ENCODE measurements around the gene TMEM119. TPM values are rescaled to one million over a fixed set of nuclear protein-coding genes. Genes with fewer than 3 reads are reported as not detected.
A peak's percentile ranks its signal among the peaks of the same experiment; 100 is the strongest.

TMEM119 gene
- total RNA-seq, 5 donors from 2014 or later (not counting 1 experiment from before 2014, with no cell fraction given), result 0.13 to 3.9 (median 0.98) TPM

DNA sequence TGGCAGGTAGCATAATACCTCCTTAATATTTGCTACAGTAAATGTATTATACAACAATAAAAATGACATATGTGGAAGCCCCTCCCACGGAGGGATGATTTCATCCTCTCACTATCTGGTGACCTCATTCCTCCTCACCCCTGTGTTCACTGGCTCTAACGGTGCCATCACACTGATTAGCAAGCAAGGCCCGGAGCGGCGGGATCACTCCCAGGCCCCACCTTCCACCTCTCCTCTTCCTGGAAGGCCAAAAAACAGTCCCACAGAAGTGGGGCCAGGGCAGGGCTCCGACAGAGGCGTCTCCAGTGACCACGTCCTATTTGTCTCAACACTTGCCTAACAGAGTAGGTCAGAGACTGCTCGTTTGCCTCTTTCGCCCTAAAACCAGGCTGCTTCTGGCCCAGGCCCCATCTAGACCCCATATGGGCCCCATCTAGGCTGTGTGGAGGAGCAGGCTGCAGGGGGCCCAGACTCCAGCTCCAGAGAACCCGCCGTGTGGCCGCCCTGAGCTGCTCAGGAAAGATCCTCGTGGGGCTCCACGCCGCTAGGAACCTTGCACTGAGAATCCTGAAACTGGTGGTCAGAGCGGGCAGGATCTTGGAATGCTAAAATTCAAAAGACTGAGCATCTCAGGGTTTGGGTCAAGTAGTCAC, 32.1 kb upstream of the TMEM119 start:
- Mint-ChIP-seq H3K27me3 (no peaks in the 10 kb centered on the region), H3K27ac (peak overlapping the region; percentile 99 to 100), H3K4me3 (peak overlapping the region; percentile 100), H3K36me3 (peaks cover 41% of the 10 kb centered on the region), H3K4me1 (peaks cover 69 to 85% (median 78%) of the 10 kb centered on the region in 3 donors), H3K9me3 (no peaks in the 10 kb centered on the region)
- Histone ChIP-seq H3K36me3 (ENCODE audit: control insufficient read depth in 2 of 2, extremely low read depth in 1 of 2, insufficient read depth in 1 of 2, low read length in 1 of 2) (peaks cover 3 to 41% of the 10 kb centered on the region in 2 donors), H3K9me3 (no peaks in the 10 kb centered on the region), H3K27me3 (replicated peaks in 1 of 2; ENCODE audit: control insufficient read depth in 2 of 2, extremely low read depth in 1 of 2, insufficient read depth in 2 of 2, low read length in 1 of 2) (no peaks in the 10 kb centered on the region), H3K4me3 (ENCODE audit: control insufficient read depth in 1 of 2, extremely low read depth in 1 of 2, low read length in 1 of 2) (peak overlapping the region; percentile 93 to 94), H3K27ac (ENCODE audit: low read length) (peak overlapping the region; percentile 94), H3K4me1 (ENCODE audit: control insufficient read depth in 1 of 2, extremely low read depth in 1 of 2, insufficient read depth in 2 of 2, low read length in 2 of 2) (peaks cover 36 to 87% of the 10 kb centered on the region in 2 experiments)
- DNase-seq, result peak in 34 of 35 experiments; percentile 19 to 83 (median 66)
- ChIA-PET POLR2A (interaction anchor here in 1 of 2 donors (1.0 to 1.9 kb wide), 2 partner anchors 12 to 68 kb away, joined by 3 to 6 read pairs; partner anchors contain the start of gene ISCU), CTCF (interaction anchor here (1.0 to 10.2 kb wide), 5 partner anchors 10 to 61 kb away, joined by 3 to 112 read pairs (median 6); no protein-coding TSS in a partner anchor)
- 47% methylated on average over 6 of the region's 17 CpGs for WGBS (ENCODE audit: insufficient coverage)
- ATAC-seq (replicated peaks in 1 of 4), result peak in 1 of 4 experiments; percentile 48

- Mint-ChIP-seq H3K27ac (peak overlapping the region; percentile 99 to 100), H3K4me3 (peak overlapping the region; percentile 100), H3K36me3 (peaks cover 46% of the 10 kb centered on the region), H3K27me3 (no peaks in the 10 kb centered on the region), H3K4me1 (peaks cover 63 to 80% (median 76%) of the 10 kb centered on the region in 3 donors), H3K9me3 (no peaks in the 10 kb centered on the region)
- Histone ChIP-seq H3K27ac (ENCODE audit: low read length) (peak overlapping the region; percentile 94), H3K4me3 (ENCODE audit: control insufficient read depth in 1 of 2, extremely low read depth in 1 of 2, low read length in 1 of 2) (peak overlapping the region; percentile 93 to 94), H3K9me3 (no peaks in the 10 kb centered on the region), H3K27me3 (replicated peaks in 1 of 2; ENCODE audit: control insufficient read depth in 2 of 2, extremely low read depth in 1 of 2, insufficient read depth in 2 of 2, low read length in 1 of 2) (no peaks in the 10 kb centered on the region), H3K4me1 (ENCODE audit: control insufficient read depth in 1 of 2, extremely low read depth in 1 of 2, insufficient read depth in 2 of 2, low read length in 2 of 2) (peaks cover 30 to 84% of the 10 kb centered on the region in 2 experiments), H3K36me3 (ENCODE audit: control insufficient read depth in 2 of 2, extremely low read depth in 1 of 2, insufficient read depth in 1 of 2, low read length in 1 of 2) (peaks cover 4 to 46% of the 10 kb centered on the region in 2 donors)
- CTCF ChIA-PET, result interaction anchor here (1.0 to 10.2 kb wide), 5 partner anchors 10 to 61 kb away, joined by 3 to 112 read pairs (median 6); no protein-coding TSS in a partner anchor
- POLR2A ChIA-PET, result interaction anchor here in 1 of 2 donors (1.0 to 1.9 kb wide), 2 partner anchors 11 to 67 kb away, joined by 3 to 6 read pairs; partner anchors contain the start of gene ISCU
- DNase-seq (no peak), ATAC-seq (replicated peaks in 1 of 4) (no peak)
- 0% methylated on average over 2 of the region's 5 CpGs for WGBS (ENCODE audit: insufficient coverage)
These were observed 31.3 kb upstream of the TMEM119 start for GRCh38 chr12:108629151-108629550.

GRCh38 chr12:108627134-108627920, 29.4 kb upstream of the TMEM119 start:
- ATAC-seq (replicated peaks in 1 of 4), result no peak
- Mint-ChIP-seq H3K27me3 (no peaks in the 10 kb centered on the region), H3K36me3 (peaks cover 58% of the 10 kb centered on the region), H3K4me3 (peak overlapping the region; percentile 39 to 100 (median 56)), H3K4me1 (peaks cover 75 to 89% (median 81%) of the 10 kb centered on the region in 3 donors), H3K9me3 (no peaks in the 10 kb centered on the region), H3K27ac (peak overlapping the region; percentile 81 to 86)
- peak overlapping the region; percentile 94 for H3K27ac ChIP-seq (ENCODE audit: low read length)
- H3K4me1 ChIP-seq (ENCODE audit: control insufficient read depth in 1 of 2, extremely low read depth in 1 of 2, insufficient read depth in 2 of 2, low read length in 2 of 2), result peaks cover 31 to 96% of the 10 kb centered on the region in 2 experiments
- no peak for DNase-seq
- CTCF ChIA-PET, result interaction anchor here (0.5 to 10.2 kb wide), 9 partner anchors 9 to 637 kb away, joined by 3 to 112 read pairs (median 5); no protein-coding TSS in a partner anchor
- 68% methylated on average over 6 of the region's 8 CpGs for WGBS (ENCODE audit: insufficient coverage)
- H3K9me3 ChIP-seq, result no peaks in the 10 kb centered on the region
- no peaks in the 10 kb centered on the region for H3K27me3 ChIP-seq (replicated peaks in 1 of 2; ENCODE audit: control insufficient read depth in 2 of 2, extremely low read depth in 1 of 2, insufficient read depth in 2 of 2, low read length in 1 of 2)
- H3K36me3 ChIP-seq (ENCODE audit: control insufficient read depth in 2 of 2, extremely low read depth in 1 of 2, insufficient read depth in 1 of 2, low read length in 1 of 2), result peaks cover 18 to 64% of the 10 kb centered on the region in 2 donors
- H3K4me3 ChIP-seq (ENCODE audit: control insufficient read depth in 1 of 2, extremely low read depth in 1 of 2, low read length in 1 of 2), result peak overlapping the region; percentile 2 to 94
- POLR2A ChIA-PET, result interaction anchor here in 1 of 2 donors (0.6 to 0.8 kb wide), 2 partner anchors 10 to 60 kb away, joined by 3 read pairs; no protein-coding TSS in a partner anchor

DNA sequence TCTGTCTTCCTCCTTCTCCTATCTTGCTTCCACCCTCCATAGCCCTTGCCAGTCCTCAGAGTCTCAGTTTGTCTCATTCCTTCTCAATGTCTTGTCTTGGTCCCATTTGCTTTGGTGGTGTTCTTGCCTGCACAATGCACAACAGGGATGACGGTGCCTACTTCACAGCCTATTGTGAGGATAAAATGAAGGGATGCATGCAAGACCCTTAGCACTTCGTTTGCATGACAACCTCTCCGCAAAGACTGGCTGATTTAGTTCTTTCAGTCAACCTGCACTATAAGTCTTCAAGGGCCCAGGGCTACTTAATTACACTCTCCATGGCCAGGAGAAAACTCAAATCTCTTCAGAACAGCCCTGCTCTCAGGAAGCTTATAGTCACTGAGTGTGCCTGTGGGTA, 27.3 kb upstream of the TMEM119 start:
- no peak overlapping the region for H3K4me3 ChIP-seq (ENCODE audit: control insufficient read depth in 1 of 2, extremely low read depth in 1 of 2, low read length in 1 of 2)
- ChIA-PET POLR2A (no interaction called here), CTCF (interaction anchor here in 1 of 2 donors (0.7 kb wide), 1 partner anchor 230 kb away, joined by 5 read pairs; no protein-coding TSS in a partner anchor)
- H3K27ac ChIP-seq (ENCODE audit: low read length), result no peak overlapping the region
- DNase-seq, result no peak
- H3K9me3 ChIP-seq, result no peaks in the 10 kb centered on the region
- H3K27me3 ChIP-seq (replicated peaks in 1 of 2; ENCODE audit: control insufficient read depth in 2 of 2, extremely low read depth in 1 of 2, insufficient read depth in 2 of 2, low read length in 1 of 2), result no peaks in the 10 kb centered on the region
- Mint-ChIP-seq H3K27ac (peak overlapping the region; percentile 62 to 70), H3K9me3 (no peaks in the 10 kb centered on the region), H3K4me3 (peak overlapping the region in 1 of 3 donors; percentile 44), H3K4me1 (peaks cover 71 to 89% (median 75%) of the 10 kb centered on the region in 3 donors), H3K27me3 (no peaks in the 10 kb centered on the region), H3K36me3 (peaks cover 61% of the 10 kb centered on the region)
- H3K4me1 ChIP-seq (ENCODE audit: control insufficient read depth in 1 of 2, extremely low read depth in 1 of 2, insufficient read depth in 2 of 2, low read length in 2 of 2), result peaks cover 25 to 86% of the 10 kb centered on the region in 2 experiments
- no peak for ATAC-seq (replicated peaks in 1 of 4)
- WGBS (ENCODE audit: insufficient coverage), result 92% methylated on average over 2 of the region's 3 CpGs
- peaks cover 26 to 78% of the 10 kb centered on the region in 2 donors for H3K36me3 ChIP-seq (ENCODE audit: control insufficient read depth in 2 of 2, extremely low read depth in 1 of 2, insufficient read depth in 1 of 2, low read length in 1 of 2)

DNA sequence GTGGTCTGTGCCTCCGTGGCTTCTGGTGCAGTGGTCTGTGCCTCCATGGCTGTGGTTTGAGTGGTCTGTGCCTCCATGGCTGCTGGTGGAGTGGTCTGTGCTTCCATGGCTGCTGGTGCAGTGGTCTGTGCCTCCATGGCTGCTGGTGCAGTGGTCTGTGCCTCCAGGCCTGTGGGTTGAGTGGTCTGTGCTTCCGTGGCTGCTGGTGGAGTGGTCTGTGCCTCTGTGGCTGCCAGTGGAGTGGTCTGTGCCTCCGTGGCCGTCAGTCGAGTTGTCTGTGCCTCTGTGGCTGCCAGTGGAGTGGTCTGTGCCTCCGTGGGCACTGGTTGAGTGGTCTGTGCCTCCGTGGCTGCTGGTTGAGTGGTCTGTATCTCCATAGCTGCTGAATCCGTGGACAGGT, 25.7 kb upstream of the TMEM119 start:
- H3K27ac ChIP-seq (ENCODE audit: low read length), result peak overlapping the region; percentile 78

More for the DNA sequence above, 25.7 kb upstream of the TMEM119 start:
- ChIA-PET POLR2A (interaction anchor here in 1 of 2 donors (0.6 kb wide), 1 partner anchor 27 kb away, joined by 4 read pairs; no protein-coding TSS in a partner anchor), CTCF (no interaction called here)
- 95% methylated on average over 6 of the region's 8 CpGs for WGBS (ENCODE audit: insufficient coverage)
- Mint-ChIP-seq H3K9me3 (no peaks in the 10 kb centered on the region), H3K27ac (peak overlapping the region in 1 of 2 donors; percentile 82), H3K27me3 (no peaks in the 10 kb centered on the region), H3K36me3 (peaks cover 58% of the 10 kb centered on the region), H3K4me3 (no peak overlapping the region), H3K4me1 (peaks cover 70 to 90% (median 75%) of the 10 kb centered on the region in 3 donors)
- Histone ChIP-seq H3K9me3 (no peaks in the 10 kb centered on the region), H3K36me3 (ENCODE audit: control insufficient read depth in 2 of 2, extremely low read depth in 1 of 2, insufficient read depth in 1 of 2, low read length in 1 of 2) (peaks cover 29 to 80% of the 10 kb centered on the region in 2 donors), H3K27me3 (replicated peaks in 1 of 2; ENCODE audit: control insufficient read depth in 2 of 2, extremely low read depth in 1 of 2, insufficient read depth in 2 of 2, low read length in 1 of 2) (no peaks in the 10 kb centered on the region), H3K4me3 (ENCODE audit: control insufficient read depth in 1 of 2, extremely low read depth in 1 of 2, low read length in 1 of 2) (no peak overlapping the region), H3K4me1 (ENCODE audit: control insufficient read depth in 1 of 2, extremely low read depth in 1 of 2, insufficient read depth in 2 of 2, low read length in 2 of 2) (peaks cover 19 to 76% of the 10 kb centered on the region in 2 experiments)
- ATAC-seq (replicated peaks in 1 of 4) (no peak), DNase-seq (no peak)

Data from T-cell (primary cell).